Tibial artery (tissue), 4 donors: ENCODE data around the gene PNMA8C.
A peak's percentile ranks its signal among the peaks of the same experiment; 100 is the strongest.
"Not testable (repeated sequence)": the region's sequence is repeated elsewhere in the genome, so short reads cannot be mapped to it uniquely, and the experiment has no call there.

Experiments used
- DNase-seq, 2 donors: peaks; one replicate each; pipeline ENCODE4 v3.0.0-alpha.2; 2019
- H3K27ac ChIP-seq, 2 donors: fragments of 200-600 bp; sonication (generic) in 1 of 2; 1 replicate in 1 of 2; 2 replicates in 1 of 2; pipeline ENCODE4 v1.5.1; 2018 to 2019; ENCODE audit warnings: mild to moderate bottlenecking in 1 of 2
- H3K27me3 ChIP-seq, 2 donors: fragments of 200-600 bp; sonication (generic) in 1 of 2; one replicate each; pipeline versions ENCODE4 v1.5.1 to v1.6.0; 2016 to 2019
- H3K36me3 ChIP-seq, 3 donors: fragments of 200-600 bp; sonication (generic) in 2 of 3; one replicate each; pipeline ENCODE4 v1.5.1; 2016 to 2019; ENCODE audit warnings: mild to moderate bottlenecking in 2 of 3
- H3K4me1 ChIP-seq, 4 donors: fragments of 200-600 bp; sonication (generic) in 2 of 4; 1 replicate in 3 of 4; 2 replicates in 1 of 4; pipeline ENCODE4 v1.5.1; 2016 to 2019
- H3K4me3 ChIP-seq, 2 donors: fragments of 200-600 bp; sonication (generic) in 1 of 2; 1 replicate in 1 of 2; 2 replicates in 1 of 2; pipeline ENCODE4 v1.5.1; 2018 to 2019; ENCODE audit warnings: mild to moderate bottlenecking in 2 of 2
- H3K9me3 ChIP-seq, 3 donors: fragments of 200-600 bp; sonication (generic) in 1 of 3; one replicate each; pipeline ENCODE4 v1.5.1; 2016 to 2019
- CTCF ChIP-seq, 2 experiments: fragments of 200-600 bp in 1 of 2; fragments of 450-650 bp in 1 of 2; IDR thresholded peaks; one replicate each; pipeline ENCODE4 v1.5.1; 2017 to 2019; ENCODE audit warnings: antibody characterized with exemption in 2 of 2, mild to moderate bottlenecking in 1 of 2, moderate library complexity in 1 of 2
- intact Hi-C: fragments of 100-400 bp; cut with DNase I; formaldehyde crosslinking; loops from one replicate; pipeline ENCODE4 v1.15.0; 2023; ENCODE audit warnings: low total_unique reads

Gene PNMA8C

GRCh38 chr19:46402725-46403124 is 26.0 kb downstream of the PNMA8C start:
- TF ChIP-seq CTCF (IDR thresholded peaks at IDR 0.05) = no peak
- intact Hi-C loops = loop anchor here (2.0 kb wide), 1 partner anchor 84 kb away; no protein-coding TSS in a partner anchor
- Histone ChIP-seq H3K27ac (peak overlapping the region in 1 of 2 donors; percentile 23), H3K4me3 (no peak overlapping the region), H3K27me3 (no peaks in the 10 kb centered on the region), H3K9me3 (no peaks in the 10 kb centered on the region), H3K36me3 (no peaks in the 10 kb centered on the region), H3K4me1 (peaks cover 0 to 44% (median 33%) of the 10 kb centered on the region in 4 donors)
- DNase-seq = no peak

GRCh38 chr19:46397801-46398479 is 30.8 kb downstream of the PNMA8C start:
- DNase-seq = peak in 1 of 2 donors; percentile 51
- peaks cover 0 to 23% (median 14%) of the 10 kb centered on the region in 4 donors for H3K4me1 ChIP-seq
- H3K27me3 ChIP-seq, H3K9me3 ChIP-seq, H3K4me3 ChIP-seq, H3K36me3 ChIP-seq, H3K27ac ChIP-seq, intact Hi-C loops: not testable (repeated sequence)

GRCh38 chr19:46394402-46394797 is 34.3 kb downstream of the PNMA8C start:
- Histone ChIP-seq H3K36me3 (peaks cover 19 to 32% (median 24%) of the 10 kb centered on the region in 3 donors), H3K27ac (no peak overlapping the region), H3K9me3 (no peaks in the 10 kb centered on the region), H3K4me3 (no peak overlapping the region), H3K4me1 (peaks cover 0 to 39% (median 23%) of the 10 kb centered on the region in 4 donors), H3K27me3 (no peaks in the 10 kb centered on the region)
- intact Hi-C loops = loop anchor here (2.0 to 5.0 kb wide), 2 partner anchors 92 to 112 kb away; no protein-coding TSS in a partner anchor
- no peak for DNase-seq
- TF ChIP-seq CTCF (IDR thresholded peaks at IDR 0.05) = no peak

- peak in 1 of 2 donors; percentile 65 for DNase-seq
Observed at GRCh38 chr19:46393456-46394401, 35.0 kb downstream of the PNMA8C start.

GRCh38 chr19:46392837-46393236 is 35.9 kb downstream of the PNMA8C start:
- no peak overlapping the region for H3K4me3 ChIP-seq

More at GRCh38 chr19:46393456-46394401, 35.0 kb downstream of the PNMA8C start:
- no peaks in the 10 kb centered on the region for H3K27me3 ChIP-seq
- H3K27ac ChIP-seq = peak overlapping the region; percentile 55 to 70
- H3K36me3 ChIP-seq = peaks cover 23 to 38% (median 31%) of the 10 kb centered on the region in 3 donors
- intact Hi-C loops = loop anchor here (2.0 to 5.0 kb wide), 2 partner anchors 93 to 111 kb away; no protein-coding TSS in a partner anchor
- peaks cover 0 to 39% (median 23%) of the 10 kb centered on the region in 4 donors for H3K4me1 ChIP-seq
- no peak overlapping the region for H3K4me3 ChIP-seq
- TF ChIP-seq CTCF (IDR thresholded peaks at IDR 0.05) = no peak
- no peaks in the 10 kb centered on the region for H3K9me3 ChIP-seq

More at GRCh38 chr19:46392837-46393236, 35.9 kb downstream of the PNMA8C start:
- TF ChIP-seq CTCF (IDR thresholded peaks at IDR 0.05) = no peak
- Histone ChIP-seq H3K9me3 (no peaks in the 10 kb centered on the region), H3K4me1 (peaks cover 0 to 39% (median 23%) of the 10 kb centered on the region in 4 donors), H3K36me3 (peaks cover 32 to 47% (median 40%) of the 10 kb centered on the region in 3 donors), H3K27me3 (no peaks in the 10 kb centered on the region), H3K27ac (peak overlapping the region; percentile 55 to 70)
- DNase-seq = no peak
- intact Hi-C loops = loop anchor here (5.0 kb wide), 1 partner anchor 111 kb away; no protein-coding TSS in a partner anchor
